Measurements from ENCODE around the gene MYRF.

The MYRF gene

GRCh38 chr11:61728066-61728939 lies 24.1 kb upstream of the MYRF start:
- H3K27ac ChIP-seq, result no peak overlapping the region
- TF ChIP-seq ZFX (IDR thresholded peaks at IDR 0.05) (no peak), CTCF (conservative IDR thresholded peaks at IDR 0.05) (no peak)

- H3K27ac ChIP-seq, result no peak overlapping the region
- TF ChIP-seq ZFX (IDR thresholded peaks at IDR 0.05), result no peak
Observed at GRCh38 chr11:61728940-61729219, 23.6 kb upstream of the MYRF start.

GRCh38 chr11:61730240-61730994 lies 22.0 kb upstream of the MYRF start:
- no peak overlapping the region for H3K27ac ChIP-seq
- TF ChIP-seq CTCF (conservative IDR thresholded peaks at IDR 0.05), result no peak
- no peak for TF ChIP-seq ZFX (IDR thresholded peaks at IDR 0.05)

- no peak overlapping the region for H3K27ac ChIP-seq
- no peak for TF ChIP-seq ZFX (IDR thresholded peaks at IDR 0.05)
- no peak for TF ChIP-seq CTCF (conservative IDR thresholded peaks at IDR 0.05)
Observed at GRCh38 chr11:61731211-61731951, 21.1 kb upstream of the MYRF start.

- H3K27ac ChIP-seq, result no peak overlapping the region
- TF ChIP-seq ZFX (IDR thresholded peaks at IDR 0.05), result no peak
- TF ChIP-seq CTCF (conservative IDR thresholded peaks at IDR 0.05), result no peak
Observed at GRCh38 chr11:61731952-61732675, 20.3 kb upstream of the MYRF start.

- TF ChIP-seq ZFX (IDR thresholded peaks at IDR 0.05) (no peak), CTCF (conservative IDR thresholded peaks at IDR 0.05) (no peak)
- no peak overlapping the region for H3K27ac ChIP-seq
Observed at GRCh38 chr11:61732705-61733104, 19.7 kb upstream of the MYRF start.

Data from C4-2B (cell line).